GM18867 (cell line): ENCODE results near the gene CYP20A1.
"Not testable (repeated sequence)": the region's sequence is repeated elsewhere in the genome, so short reads cannot be mapped to it uniquely, and the experiment has no call there.

ENCODE experiments used
- ATAC-seq: cut with Tn5 transposase; IDR thresholded peaks from one replicate; pipeline ENCODE4 v1.9.1; 2021; ENCODE audit warnings: mild to moderate bottlenecking, moderate library complexity; ENCODE audit not compliant: unreplicated experiment

CYP20A1 gene

DNA sequence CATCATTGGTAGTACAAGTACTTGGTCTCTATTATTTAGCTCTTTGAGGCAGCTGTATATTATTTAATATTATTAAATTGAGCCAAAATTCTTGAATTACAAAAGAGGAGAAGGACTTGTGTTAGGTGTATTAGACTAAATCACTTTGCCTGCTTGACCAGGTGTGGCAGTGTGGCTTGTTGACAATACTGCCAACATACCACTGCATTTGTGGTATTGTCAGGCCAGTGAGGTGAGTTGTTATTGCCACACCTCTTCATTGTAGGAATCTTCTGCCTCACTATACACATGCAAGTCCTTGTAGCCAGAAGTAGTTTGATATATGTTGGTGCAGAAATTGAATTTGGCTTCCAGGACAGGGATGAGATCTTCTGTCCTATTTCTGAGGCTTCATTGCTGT is 40.5 kb downstream of the CYP20A1 start:
- no peak for ATAC-seq

DNA sequence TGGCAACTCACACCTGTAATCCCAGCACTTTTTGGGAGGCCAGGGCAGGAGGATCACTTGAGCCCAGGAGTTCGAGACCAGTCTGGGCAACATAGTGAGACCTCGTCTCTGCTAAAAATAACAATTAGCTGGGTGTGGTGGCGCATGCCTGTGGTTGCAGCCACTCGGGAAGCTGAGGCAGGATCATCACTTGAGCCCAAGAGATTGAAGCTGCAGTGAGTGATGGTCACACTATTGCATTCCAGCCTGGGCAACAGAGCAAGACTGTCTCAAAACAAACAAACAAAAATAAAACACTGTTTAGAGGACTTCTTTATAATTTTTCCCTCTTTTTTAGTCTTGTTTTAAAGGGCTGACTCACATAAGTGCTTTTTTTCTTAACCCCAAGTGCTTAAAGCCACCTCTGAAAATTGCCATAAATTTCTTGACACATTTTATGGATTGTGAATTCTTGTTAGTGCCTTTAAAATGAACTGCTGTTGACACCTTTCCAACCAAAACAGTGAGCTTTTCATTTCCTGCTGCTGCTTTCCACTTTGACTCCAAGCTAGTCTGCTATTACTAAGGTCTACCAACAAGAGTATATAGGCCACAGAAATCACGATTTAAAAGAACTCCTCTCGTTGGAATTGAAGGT is 41.7 kb downstream of the CYP20A1 start:
- no peak for ATAC-seq

DNA sequence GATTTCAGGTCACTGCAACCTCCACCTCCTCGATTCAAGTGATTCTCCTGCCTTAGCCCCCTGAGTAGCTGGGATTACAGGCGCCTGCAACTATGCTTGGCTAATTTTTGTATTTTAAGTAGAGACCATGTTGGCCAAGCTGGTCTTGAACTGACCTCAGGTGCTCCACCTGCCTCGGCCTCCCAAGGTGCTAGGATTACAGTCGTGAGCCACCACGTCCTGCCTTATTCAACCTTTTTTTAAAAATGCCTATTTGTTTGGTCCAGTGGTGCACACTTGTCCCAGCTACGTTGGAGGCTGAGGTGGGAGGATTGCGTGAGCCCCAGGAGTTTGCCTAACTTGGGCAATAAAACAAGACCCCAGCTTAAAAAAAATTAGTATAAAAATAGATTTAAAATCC is 43.3 kb downstream of the CYP20A1 start:
- no peak for ATAC-seq

DNA sequence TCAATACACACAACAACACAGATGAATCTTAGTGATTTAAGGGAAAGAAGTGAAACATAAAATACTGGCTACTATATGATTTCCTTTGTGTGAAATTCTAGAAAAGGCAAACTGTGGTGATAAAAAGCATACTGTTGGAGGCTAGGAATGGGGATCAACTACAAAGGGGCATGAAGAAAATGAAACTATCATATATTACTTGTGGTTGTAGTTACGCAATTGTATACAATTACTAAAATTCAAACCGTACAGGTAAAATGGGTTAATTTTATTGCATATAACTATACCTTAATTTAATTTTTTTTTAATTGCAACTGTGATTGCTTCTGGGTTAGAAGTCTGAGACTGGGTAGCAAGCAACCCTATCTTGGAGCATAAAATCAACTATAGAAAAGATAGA is 47.7 kb downstream of the CYP20A1 start:
- ATAC-seq: no peak

DNA sequence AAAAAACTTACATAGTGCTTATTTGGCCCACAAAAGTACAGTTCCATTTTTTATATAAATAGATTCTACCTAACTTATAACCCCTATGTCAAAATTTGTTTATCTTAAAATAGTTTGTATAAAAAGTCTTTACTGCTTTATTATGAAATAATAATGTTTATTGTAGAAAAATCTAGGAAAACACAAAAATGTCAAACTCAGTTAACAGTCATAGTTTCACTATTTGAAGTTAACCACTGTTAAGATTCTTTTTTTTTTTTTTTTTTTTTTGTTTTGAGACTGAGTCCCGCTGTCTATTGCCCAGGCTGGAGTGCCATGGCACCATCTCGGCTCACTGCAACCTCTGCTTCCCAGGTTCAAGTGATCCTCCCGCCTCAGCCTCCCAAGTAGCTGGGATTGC is 62.8 kb downstream of the CYP20A1 start:
- ATAC-seq: no peak

DNA sequence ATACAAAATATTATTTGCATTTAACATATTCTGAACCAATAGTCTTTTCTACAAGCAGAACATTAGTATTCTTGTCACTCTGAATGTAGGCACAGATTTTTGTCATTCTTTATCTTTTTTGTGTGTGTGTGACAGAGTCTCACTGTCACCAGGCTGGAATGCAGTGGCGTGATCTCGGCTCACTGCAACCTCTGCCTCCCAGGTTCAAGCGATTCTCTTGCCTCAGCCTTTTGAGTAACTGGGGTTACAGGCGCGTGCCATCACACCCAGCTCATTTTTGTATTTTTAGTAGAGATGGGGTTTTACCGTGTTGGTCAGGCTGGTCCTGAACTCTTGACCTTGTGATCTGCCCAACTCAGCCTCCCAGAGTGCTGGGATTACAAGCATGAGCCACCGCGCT is 63.8 kb downstream of the CYP20A1 start:
- not testable (repeated sequence) for ATAC-seq

DNA sequence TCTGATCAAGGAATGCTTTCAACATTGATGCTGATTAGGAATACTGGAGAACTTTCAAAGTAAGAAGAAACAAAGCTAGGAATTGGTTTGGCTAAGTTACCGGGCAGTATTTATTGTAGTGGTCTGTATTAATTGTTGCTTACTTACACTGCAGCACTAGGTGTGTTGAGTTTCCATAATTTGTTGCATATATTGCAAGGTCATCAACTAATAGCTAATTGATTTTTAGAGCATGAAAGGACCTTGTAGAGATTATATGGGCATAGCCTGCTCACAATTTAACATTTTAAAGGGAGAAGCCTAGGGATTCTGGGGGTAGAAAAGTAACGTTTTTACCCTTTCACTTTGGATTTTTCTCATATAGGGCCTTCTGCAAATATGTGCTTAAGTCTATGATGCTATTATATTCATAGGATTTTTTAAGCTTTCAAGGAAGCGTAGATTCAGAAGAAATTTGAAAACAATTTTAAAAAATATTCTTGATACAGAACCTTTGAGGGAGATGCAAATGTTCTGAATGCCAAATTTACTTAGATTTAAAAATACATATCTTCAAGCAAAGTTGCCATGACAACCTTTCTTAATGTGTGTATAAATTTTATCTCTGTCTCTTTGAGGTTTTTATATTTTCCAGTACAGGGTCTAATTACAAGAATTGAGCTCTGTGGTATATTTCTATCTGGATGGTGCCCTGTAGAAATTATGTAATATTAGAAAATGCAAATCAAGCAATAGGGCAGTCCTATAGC is 72.0 kb downstream of the CYP20A1 start:
- ATAC-seq: no peak

DNA sequence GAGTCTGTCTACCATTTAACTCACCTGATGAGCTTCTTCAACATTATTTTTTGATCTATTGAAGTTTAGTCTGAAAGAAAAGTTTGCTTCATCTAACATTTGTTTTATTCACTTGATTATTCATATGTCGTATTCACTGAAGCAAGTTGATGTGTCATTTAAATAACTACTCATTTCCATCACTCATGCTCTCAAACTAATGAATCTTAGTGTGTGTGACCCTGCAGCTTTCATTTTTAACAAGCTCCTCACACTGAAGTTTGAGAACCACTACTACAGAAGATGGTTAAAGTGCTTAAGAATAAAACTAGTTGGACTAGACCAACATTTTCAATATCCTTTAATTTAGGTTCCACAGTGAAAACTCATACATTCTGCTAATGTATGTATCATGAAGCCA is 87.5 kb downstream of the CYP20A1 start:
- no peak for ATAC-seq

DNA sequence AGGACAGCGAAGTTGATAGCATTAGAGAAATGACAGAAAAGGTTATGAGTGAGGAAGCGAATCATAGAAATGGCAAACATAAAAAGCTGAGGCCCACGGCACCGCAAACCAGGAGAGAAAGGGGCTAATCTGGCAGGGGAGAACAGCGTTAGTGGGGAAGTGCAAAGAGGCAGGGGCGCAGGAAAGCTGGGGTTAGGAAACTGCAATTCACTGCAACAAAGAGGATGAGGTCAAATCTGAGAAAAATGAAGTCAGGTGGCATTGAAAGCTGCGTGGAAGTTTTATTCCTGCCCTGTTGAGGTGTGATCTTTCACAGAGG is 88.7 kb downstream of the CYP20A1 start:
- ATAC-seq: no peak

DNA sequence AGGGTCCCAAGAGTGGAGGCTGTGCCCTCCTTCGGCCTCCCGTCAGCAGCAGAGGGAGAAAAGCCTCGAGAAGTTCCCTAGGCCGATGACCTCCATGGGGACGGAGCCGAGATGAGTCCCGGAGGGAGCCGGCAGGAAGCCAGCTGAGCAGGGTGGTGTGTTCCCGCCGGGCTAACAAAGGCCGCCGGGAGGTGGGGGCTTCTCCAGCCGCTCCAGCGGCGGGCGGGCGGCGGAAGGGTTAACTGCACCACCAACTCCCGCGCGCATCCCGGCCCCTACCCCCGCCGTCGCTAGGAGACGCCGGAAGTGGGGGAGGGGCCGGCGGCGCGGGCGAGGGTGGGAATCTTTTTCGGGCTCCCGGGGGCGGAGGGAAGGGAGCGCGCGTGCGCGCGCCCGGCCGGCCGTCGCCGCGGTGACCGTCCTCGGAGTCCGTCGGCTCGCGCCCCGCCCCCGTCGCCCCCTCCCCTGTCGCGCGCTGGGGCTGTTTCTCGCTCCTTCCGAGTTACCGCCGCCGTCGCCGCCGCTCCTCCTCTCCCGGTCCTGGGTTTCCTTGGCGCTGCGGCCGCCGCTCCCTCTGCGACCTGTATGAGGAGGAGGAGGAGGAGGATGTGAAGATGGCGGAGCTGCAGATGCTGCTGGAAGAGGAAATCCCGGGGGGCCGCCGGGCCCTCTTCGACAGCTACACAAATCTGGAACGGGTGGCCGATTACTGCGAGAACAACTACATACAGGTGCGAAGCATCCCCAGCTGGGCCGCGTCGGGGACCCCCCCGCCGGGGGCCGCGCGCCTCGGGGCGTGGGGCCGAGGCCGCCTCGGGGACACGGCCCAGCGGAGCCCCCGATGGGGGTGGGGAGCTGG is 89.3 kb downstream of the CYP20A1 start, which contains the start of gene ABI2:
ABI2 (plus strand) TSS at position 494 of the 859 bp plus-strand sequence; CDS start at position 615, 121 bp downstream.
- ATAC-seq: peak; percentile 55

DNA sequence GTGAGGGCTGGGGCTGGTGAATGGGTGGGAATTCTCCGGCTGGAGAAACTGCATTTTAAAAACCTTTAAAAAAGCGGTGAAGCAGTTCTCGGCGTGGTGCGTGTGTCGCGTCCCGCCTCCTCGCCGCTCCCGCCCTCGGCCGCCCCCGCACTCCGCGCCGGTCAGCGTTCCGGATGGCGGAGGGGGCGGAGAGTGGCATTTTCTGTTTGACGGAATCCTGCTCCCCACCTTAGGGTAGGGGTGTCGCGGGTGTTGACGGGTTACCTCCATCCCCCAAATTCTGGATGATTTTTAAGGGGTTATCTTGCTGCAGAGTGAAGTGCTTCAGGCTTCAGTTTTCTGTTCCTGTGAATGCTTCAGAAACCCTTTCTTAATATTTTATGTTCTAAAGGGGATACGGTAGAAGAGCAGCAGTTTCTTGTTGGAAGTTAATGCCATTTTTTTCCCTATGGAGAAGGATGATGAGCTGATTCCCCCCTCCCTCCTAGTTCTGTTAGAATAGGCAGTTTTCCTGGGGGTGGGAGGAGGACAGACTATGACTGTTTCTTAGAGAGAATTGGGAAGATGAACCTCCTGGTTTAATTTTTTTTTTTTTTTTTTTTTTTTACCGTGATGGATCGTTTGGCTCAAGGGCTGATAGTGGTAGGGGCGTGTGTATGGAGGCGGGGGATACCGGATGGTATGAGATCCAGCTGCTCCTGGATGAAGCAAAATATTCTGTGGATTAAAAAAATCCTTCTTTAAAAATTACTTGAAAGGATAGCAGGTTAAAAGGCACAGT is 90.1 kb downstream of the CYP20A1 start:
- ATAC-seq: peak; percentile 56

DNA sequence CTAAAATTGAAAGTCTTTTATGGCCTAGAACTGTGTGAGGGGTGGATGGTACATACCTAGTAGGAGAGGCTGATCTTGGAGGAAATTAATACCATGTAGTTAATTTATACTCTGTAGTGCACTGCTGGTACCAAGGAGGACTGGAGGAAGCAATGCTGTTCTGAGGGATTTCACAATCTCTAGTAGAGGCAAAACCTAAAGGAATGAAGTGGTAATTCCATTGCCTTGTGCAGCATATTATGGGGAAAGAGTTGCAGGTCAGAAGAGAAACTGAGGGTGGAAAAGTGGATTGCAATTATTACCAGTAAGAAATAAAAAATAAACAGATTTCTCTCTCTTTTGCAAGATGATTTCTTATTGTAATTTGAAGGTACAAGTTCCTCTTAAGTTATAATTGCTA is 91.6 kb downstream of the CYP20A1 start:
- ATAC-seq: no peak

DNA sequence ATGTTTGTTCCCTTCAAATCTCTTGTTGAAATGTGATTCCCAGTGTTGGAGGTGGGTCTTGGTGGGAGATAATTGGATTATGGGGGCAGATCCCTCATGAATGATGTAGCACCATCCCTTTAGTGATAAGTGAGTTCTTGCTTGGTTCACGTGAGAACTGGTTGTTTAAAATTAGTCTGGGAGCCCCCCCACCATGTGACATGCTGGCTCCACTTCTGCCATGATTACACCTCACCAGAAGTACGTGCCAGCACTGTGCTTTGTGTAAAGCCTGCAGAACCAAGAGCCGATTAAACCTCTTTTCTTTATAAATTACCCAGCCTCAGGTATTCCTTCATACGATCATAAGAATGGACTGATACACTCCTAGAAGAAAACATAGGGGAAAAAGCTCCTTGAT is 99.5 kb downstream of the CYP20A1 start:
- ATAC-seq: no peak

DNA sequence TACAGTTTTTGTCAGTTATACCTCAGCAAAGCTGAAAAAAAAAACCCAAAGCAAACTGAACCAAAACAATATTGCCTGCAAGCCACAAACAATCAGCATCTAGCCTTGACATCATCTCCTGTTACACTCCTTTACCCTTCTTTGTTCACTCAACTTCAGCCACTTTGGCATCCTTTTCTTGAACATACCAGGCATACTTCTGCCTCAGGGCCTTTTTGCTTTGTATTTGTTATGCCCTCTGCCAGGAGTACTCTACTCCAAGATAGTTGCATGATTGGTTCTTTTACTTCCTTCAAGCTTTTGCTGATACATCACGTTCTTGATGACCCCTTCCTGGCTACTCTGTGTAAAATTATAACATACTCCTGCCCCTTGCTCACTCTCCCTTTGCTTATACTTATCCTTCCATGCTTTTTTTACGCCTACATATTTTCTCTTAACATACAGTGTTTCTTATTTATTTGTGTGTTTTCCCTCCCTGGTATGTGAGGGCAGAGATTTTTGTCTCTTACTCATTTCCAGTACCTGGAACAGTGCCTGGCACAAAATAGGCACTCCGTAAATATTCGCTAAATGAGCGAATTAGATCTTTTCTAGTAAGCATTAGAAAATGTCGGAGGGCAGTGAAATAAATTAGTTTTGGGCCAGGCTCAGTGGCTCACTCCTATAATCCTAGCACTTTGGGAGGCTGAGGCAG is 102.1 kb downstream of the CYP20A1 start:
- no peak for ATAC-seq

DNA sequence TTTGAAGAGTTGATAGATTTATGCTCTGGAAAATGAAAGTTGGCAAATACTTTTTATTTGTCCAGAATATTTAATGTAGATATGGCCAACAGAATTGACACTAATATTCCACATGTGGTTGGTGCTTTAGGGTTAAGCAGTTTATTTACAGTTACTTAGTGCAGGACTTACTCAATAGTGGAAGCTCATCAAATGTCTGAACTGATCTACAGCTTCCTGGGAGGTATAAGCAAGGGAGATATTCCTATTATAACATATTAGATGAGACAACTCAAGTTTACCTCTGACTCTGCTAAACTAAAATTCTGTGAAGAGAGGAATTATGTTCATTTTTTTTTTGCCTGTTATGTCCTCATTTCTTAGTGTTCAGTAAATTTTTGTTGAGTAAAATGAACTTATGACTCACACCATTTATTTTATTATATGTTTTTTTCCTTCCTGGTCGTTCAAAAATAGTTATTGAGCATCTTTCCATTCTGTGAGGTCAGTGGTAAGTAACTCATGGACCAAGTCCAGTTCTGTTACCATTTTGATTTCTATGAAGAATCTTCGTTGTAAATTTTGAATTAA is 103.0 kb downstream of the CYP20A1 start:
- no peak for ATAC-seq

DNA sequence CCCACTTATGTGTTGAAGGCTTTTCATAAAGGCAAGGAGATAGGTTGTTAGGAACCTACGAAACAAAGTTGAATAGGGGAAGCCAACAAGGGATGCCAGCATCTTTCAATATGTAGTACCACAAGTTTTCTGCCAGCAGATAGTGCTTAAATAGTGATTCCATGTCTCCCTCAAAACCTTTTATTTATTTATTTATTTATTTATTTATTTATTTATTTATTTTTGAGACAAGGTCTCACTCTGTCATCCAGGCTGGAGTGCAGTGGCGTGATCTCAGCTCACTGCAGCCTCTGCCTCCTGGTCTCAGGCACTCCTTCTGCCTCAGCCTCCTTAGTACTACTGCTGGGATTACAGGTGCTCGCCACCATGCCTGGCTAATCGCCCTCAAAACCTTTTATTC is 103.6 kb downstream of the CYP20A1 start:
- not testable (repeated sequence) for ATAC-seq

DNA sequence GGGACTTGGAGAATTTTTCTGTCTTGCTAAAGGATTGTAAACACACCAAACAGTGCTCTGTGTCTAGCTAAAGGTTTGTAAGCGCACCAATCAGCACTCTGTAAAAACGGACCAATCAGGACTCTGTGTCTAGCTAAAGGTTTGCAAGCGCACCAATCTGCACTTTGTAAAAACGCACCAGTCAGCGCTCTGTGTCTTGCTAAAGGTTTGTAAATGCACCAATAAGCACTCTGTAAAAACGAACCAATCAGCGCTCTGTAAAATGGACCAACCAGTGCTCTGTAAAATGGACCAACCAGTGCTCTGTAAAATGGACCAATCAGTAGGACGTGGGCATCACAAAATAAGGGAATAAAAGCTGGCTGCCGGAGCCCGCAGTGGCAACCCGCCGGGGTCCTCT is 105.8 kb downstream of the CYP20A1 start:
- ATAC-seq: no peak

DNA sequence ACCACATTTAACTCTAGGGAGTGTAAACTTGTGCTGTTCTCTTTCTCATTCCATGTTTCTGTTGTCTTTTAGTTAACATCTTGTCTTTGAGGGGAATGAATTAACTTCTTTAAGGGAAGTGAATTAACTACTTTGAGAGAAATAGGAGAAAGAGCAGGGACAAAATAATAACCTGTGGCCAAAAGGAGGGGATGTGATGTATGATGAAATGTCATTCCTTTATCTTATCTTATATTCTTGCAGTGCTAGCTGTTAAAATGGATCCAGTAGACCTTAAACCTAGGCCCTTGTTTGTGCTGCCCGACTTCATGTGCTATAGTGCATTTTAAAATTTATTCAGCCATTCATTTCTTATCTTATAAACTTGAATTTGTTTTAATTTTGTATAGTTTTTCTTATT is 107.8 kb downstream of the CYP20A1 start:
- ATAC-seq: no peak

DNA sequence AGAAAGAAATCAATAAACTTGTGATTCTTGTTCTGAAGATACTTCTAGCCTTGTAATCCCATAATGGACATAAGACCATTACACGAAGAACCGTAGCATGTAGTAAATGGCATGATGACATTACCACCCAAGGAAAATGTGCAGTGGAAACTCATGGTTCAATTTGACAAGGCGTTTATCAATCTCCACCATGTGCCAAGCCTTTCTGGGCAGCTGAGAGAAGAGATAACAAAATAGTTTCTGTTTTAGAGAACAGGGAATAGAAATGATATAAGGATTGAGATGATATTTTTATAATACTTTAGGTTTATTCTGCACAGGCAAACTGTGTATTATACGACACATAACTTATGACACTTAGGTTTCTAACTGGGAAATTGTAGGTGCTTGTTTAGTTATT is 108.6 kb downstream of the CYP20A1 start:
- ATAC-seq: no peak

DNA sequence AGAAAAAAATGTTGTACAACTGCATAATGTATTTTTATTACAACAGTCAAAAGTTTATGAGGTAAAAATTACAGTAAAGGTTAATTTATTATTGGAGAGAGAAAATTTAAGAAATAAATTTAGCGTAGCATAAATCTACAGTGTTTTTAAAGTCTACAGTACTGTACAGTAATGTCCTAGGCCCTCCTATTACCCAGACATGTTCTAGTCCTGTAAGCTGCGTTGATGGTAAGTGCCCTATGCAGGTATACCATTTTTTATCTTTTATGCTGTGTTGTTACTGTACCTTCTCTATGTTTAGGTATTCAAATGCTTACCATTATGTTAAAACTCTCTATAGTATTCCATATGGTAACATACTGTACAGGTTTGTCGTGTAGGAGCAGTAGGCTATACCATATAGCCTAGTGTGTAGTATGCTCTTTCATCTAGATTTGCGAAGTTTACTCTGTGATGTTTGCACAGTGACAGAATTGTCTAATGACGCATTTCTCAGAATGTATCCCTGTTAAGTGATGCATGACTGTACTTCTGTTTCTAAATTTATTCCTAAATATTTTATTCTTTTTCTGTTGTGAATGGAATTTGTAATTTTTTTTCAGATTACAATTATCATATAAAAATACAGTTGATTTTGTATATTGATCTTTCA is 113.9 kb downstream of the CYP20A1 start:
- ATAC-seq: no peak
